Smooth muscle cell of the pulmonary artery (primary cell): Measurements from ENCODE around the gene TMIGD2. TPM values are rescaled to one million over a fixed set of nuclear protein-coding genes. Genes with fewer than 3 reads are reported as not detected.

ENCODE experiments used
- total RNA-seq: library from RNA; depleted of rRNA; stranded (reverse); fragments of >200 nt; gene quantifications from 2 replicates; pipeline ENCODE4 v1.2.3, GENCODE V29; 2014

Gene TMIGD2
- total RNA-seq = not detected in 2 replicates

GRCh38 chr19:4302243-4302640, at the start of gene TMIGD2:
TMIGD2 (minus strand) TSS chr19:4302389; CDS start chr19:4302385, 4 bp downstream.

GRCh38 chr19:4343370-4344307, 41.5 kb upstream of the TMIGD2 start, which contains the start of gene MPND:
MPND (plus strand) TSS chr19:4343562; CDS start chr19:4343594, 32 bp downstream.

GRCh38 chr19:4338441-4339355, 36.5 kb upstream of the TMIGD2 start, which contains the start of gene STAP2:
STAP2 (minus strand) TSS chr19:4338827; CDS start chr19:4338753, 74 bp downstream.

GRCh38 chr19:4304538-4305256, 2.5 kb upstream of the TMIGD2 start, which contains the start of gene FSD1:
FSD1 (plus strand) TSS chr19:4304598; CDS start chr19:4304747, 149 bp downstream.

GRCh38 chr19:4278419-4279266, 23.5 kb downstream of the TMIGD2 start, which contains the start of gene SHD:
SHD (plus strand) TSS chr19:4279266; CDS start chr19:4280064, 798 bp downstream.

GRCh38 chr19:4246767-4247593, 55.2 kb downstream of the TMIGD2 start, which contains the start of gene YJU2:
YJU2 (plus strand) TSS chr19:4247080; CDS start chr19:4247147, 67 bp downstream.

Other genes with a start within 250 kb of the TMIGD2 start
- 28.2 and 36.9 TPM in 2 replicates for gene ZBTB7A, start 235.5 kb downstream of the TMIGD2 start, total RNA-seq
- 128 and 137 TPM in 2 replicates for gene MAP2K2, start 178.3 kb downstream of the TMIGD2 start, total RNA-seq
- gene CREB3L3, start 148.8 kb downstream of the TMIGD2 start, total RNA-seq = not detected in 2 replicates
- gene SIRT6, start 119.8 kb downstream of the TMIGD2 start, total RNA-seq = 13.4 and 13.8 TPM in 2 replicates
- 2.1 and 2.5 TPM in 2 replicates for gene ANKRD24, start 119.7 kb downstream of the TMIGD2 start, total RNA-seq
- 0.10 TPM in 1 of 2 replicates, not detected in the other for gene EBI3, start 72.9 kb downstream of the TMIGD2 start, total RNA-seq
- 9.7 and 12.1 TPM in 2 replicates for gene YJU2, start 55.3 kb downstream of the TMIGD2 start, total RNA-seq
- gene SHD, start 23.1 kb downstream of the TMIGD2 start, total RNA-seq = not detected in 2 replicates
- 7.8 and 10.4 TPM in 2 replicates for gene FSD1, start 2.2 kb upstream of the TMIGD2 start, total RNA-seq
- 0.73 and 2.2 TPM in 2 replicates for gene STAP2, start 36.4 kb upstream of the TMIGD2 start, total RNA-seq
- 3.9 and 6.9 TPM in 2 replicates for gene MPND, start 41.2 kb upstream of the TMIGD2 start, total RNA-seq
- gene SH3GL1, start 98.2 kb upstream of the TMIGD2 start, total RNA-seq = 40.9 and 45.2 TPM in 2 replicates
- 6.6 and 6.8 TPM in 2 replicates for gene CHAF1A, start 100.3 kb upstream of the TMIGD2 start, total RNA-seq
- gene UBXN6, start 155.4 kb upstream of the TMIGD2 start, total RNA-seq = 88.3 and 94.6 TPM in 2 replicates
- gene HDGFL2, start 169.9 kb upstream of the TMIGD2 start, total RNA-seq = 34.7 and 38.0 TPM in 2 replicates
- gene PLIN4, start 216.1 kb upstream of the TMIGD2 start, total RNA-seq = 0.26 and 2.9 TPM in 2 replicates
- gene PLIN5, start 232.8 kb upstream of the TMIGD2 start, total RNA-seq = not detected in 2 replicates
- not detected in 2 replicates for gene LRG1, start 237.6 kb upstream of the TMIGD2 start, total RNA-seq